ENCODE measurements around the gene MRC1. TPM values are rescaled to one million over a fixed set of nuclear protein-coding genes. Genes with fewer than 3 reads are reported as not detected.

The MRC1 gene
- total RNA-seq, 1 experiment from 2014 or later: 0.07 TPM

GRCh38 chr10:17904564-17904963 is 95.4 kb downstream of the MRC1 start:
- Histone ChIP-seq H3K4me3 (no peak overlapping the region), H4K20me1 (ENCODE audit: insufficient read depth) (no peaks in the 10 kb centered on the region), H2AFZ (no peak overlapping the region), H3K36me3 (ENCODE audit: low read depth) (no peaks in the 10 kb centered on the region), H3K9me2 (ENCODE audit: insufficient read depth) (no peaks in the 10 kb centered on the region), H3K27ac (no peak overlapping the region), H3K9me3 (ENCODE audit: insufficient read depth, low read depth) (no peaks in the 10 kb centered on the region), H3K27me3 (ENCODE audit: insufficient read depth, low read depth) (no peaks in the 10 kb centered on the region), H3K4me2 (no peak overlapping the region), H3K4me1 (replicated peaks; ENCODE audit: insufficient read depth) (no peaks in the 10 kb centered on the region), H3K79me2 (ENCODE audit: low read depth) (no peaks in the 10 kb centered on the region), H3F3A (ENCODE audit: insufficient read depth, low read depth) (no peaks in the 10 kb centered on the region)
- CTCF ChIA-PET: no interaction called here
- intact Hi-C loops (cut with micrococcal nuclease; ENCODE audit: unreplicated experiment): no loop called here
- TF ChIP-seq CTCF (conservative IDR thresholded peaks at IDR 0.05) (no peak), EZH2 (IDR thresholded peaks at IDR 0.05; ENCODE audit: low read depth) (no peak)
- BruUV-seq (replicated peaks): no TSS peak
- no peak for DNase-seq
- POLR2A ChIA-PET (ENCODE audit: unreplicated experiment): no interaction called here

DNA sequence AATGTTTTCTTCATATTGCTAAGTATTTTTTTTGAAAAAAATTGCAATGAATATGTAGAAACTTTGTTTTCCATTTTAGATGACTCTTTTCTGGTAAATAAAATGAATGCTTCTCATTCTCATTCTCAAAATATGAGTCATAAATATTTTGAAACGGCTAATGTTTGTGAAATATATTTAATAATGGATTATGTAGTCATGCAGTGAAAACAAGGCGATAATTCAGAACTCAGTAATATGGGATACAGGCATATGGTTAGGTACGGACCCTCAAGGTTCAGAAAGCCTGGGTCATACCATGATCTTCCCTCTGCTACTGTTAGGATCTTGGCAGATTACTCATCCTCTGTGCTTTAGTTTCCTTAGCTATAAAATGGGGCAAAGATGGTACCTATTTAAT is 96.3 kb downstream of the MRC1 start:
- Histone ChIP-seq H3K9me2 (ENCODE audit: insufficient read depth) (no peaks in the 10 kb centered on the region), H2AFZ (no peak overlapping the region), H3K4me1 (replicated peaks; ENCODE audit: insufficient read depth) (no peaks in the 10 kb centered on the region), H3K27me3 (ENCODE audit: insufficient read depth, low read depth) (no peaks in the 10 kb centered on the region), H4K20me1 (ENCODE audit: insufficient read depth) (no peaks in the 10 kb centered on the region), H3F3A (ENCODE audit: insufficient read depth, low read depth) (no peaks in the 10 kb centered on the region), H3K9me3 (ENCODE audit: insufficient read depth, low read depth) (no peaks in the 10 kb centered on the region), H3K27ac (no peak overlapping the region), H3K79me2 (ENCODE audit: low read depth) (no peaks in the 10 kb centered on the region), H3K4me3 (no peak overlapping the region), H3K4me2 (no peak overlapping the region), H3K36me3 (ENCODE audit: low read depth) (no peaks in the 10 kb centered on the region)
- no TSS peak for BruUV-seq (replicated peaks)
- intact Hi-C loops (cut with micrococcal nuclease; ENCODE audit: unreplicated experiment): no loop called here
- CTCF ChIA-PET: no interaction called here
- no peak for TF ChIP-seq EZH2 (IDR thresholded peaks at IDR 0.05; ENCODE audit: low read depth)
- TF ChIP-seq CTCF (conservative IDR thresholded peaks at IDR 0.05): no peak
- POLR2A ChIA-PET (ENCODE audit: unreplicated experiment): no interaction called here
- peak in 1 of 2 experiments; percentile 37 for DNase-seq

GRCh38 chr10:17906002-17906401 is 96.9 kb downstream of the MRC1 start:
- no peaks in the 10 kb centered on the region for H3K27me3 ChIP-seq (ENCODE audit: insufficient read depth, low read depth)
- H3K4me1 ChIP-seq (replicated peaks; ENCODE audit: insufficient read depth): no peaks in the 10 kb centered on the region
- no peaks in the 10 kb centered on the region for H3K36me3 ChIP-seq (ENCODE audit: low read depth)
- no peaks in the 10 kb centered on the region for H3K9me2 ChIP-seq (ENCODE audit: insufficient read depth)
- BruUV-seq (replicated peaks): no TSS peak
- intact Hi-C loops (cut with micrococcal nuclease; ENCODE audit: unreplicated experiment): no loop called here
- H3K79me2 ChIP-seq (ENCODE audit: low read depth): no peaks in the 10 kb centered on the region
- no peak overlapping the region for H3K4me2 ChIP-seq
- no peak for DNase-seq
- no peak overlapping the region for H3K4me3 ChIP-seq
- TF ChIP-seq CTCF (conservative IDR thresholded peaks at IDR 0.05) (no peak), EZH2 (IDR thresholded peaks at IDR 0.05; ENCODE audit: low read depth) (no peak)
- no peak overlapping the region for H3K27ac ChIP-seq
- H3K9me3 ChIP-seq (ENCODE audit: insufficient read depth, low read depth): no peaks in the 10 kb centered on the region
- no peak overlapping the region for H2AFZ ChIP-seq
- H3F3A ChIP-seq (ENCODE audit: insufficient read depth, low read depth): no peaks in the 10 kb centered on the region
- ChIA-PET CTCF (no interaction called here), POLR2A (ENCODE audit: unreplicated experiment) (no interaction called here)
- H4K20me1 ChIP-seq (ENCODE audit: insufficient read depth): no peaks in the 10 kb centered on the region
